GM12878 (cell line): ENCODE measurements around the gene CD151. TPM values are rescaled to one million over a fixed set of nuclear protein-coding genes. Genes with fewer than 3 reads are reported as not detected.
A peak's percentile ranks its signal among the peaks of the same experiment; 100 is the strongest.

Experiments used
- BHLHE40 ChIP-seq, 2 experiments: fragments of 450-650 bp in 1 of 2; IDR thresholded peaks; 2 replicates each; pipeline ENCODE4 v1.6.1; 2011 to 2017; ENCODE audit warnings: low read depth in 2 of 2, borderline replicate concordance in 1 of 2, improper control_type of control experiment in 1 of 2, low read length in 1 of 2, mild to moderate bottlenecking in 1 of 2
- CHD2 ChIP-seq: IDR thresholded peaks from 2 replicates; pipeline ENCODE4 v1.6.1; 2011; ENCODE audit warnings: low read depth, low read length, improper control_type of control experiment, borderline replicate concordance
- CREB1 ChIP-seq: IDR thresholded peaks from 2 replicates; pipeline ENCODE4 v1.6.1; 2012; ENCODE audit warnings: low read depth, mild to moderate bottlenecking, inconsistent platforms
- HDAC6 ChIP-seq: fragments of 200-600 bp; sonication (generic); IDR thresholded peaks from one replicate; pipeline ENCODE4 v1.8.0; 2017; ENCODE audit warnings: antibody characterized with exemption; ENCODE audit not compliant: unreplicated experiment
- IKZF2 ChIP-seq, 2 experiments: fragments of 450-650 bp; IDR thresholded peaks; 2 replicates each; pipeline ENCODE4 v1.6.1; 2017; ENCODE audit warnings: mild to moderate bottlenecking in 2 of 2, moderate library complexity in 2 of 2
- IRF3 ChIP-seq: fragments of 450-650 bp; IDR thresholded peaks from 2 replicates; pipeline ENCODE4 v1.6.1; 2014; ENCODE audit warnings: mild to moderate bottlenecking
- JUNB ChIP-seq: IDR thresholded peaks from 2 replicates; pipeline ENCODE4 v1.6.1; 2016; ENCODE audit warnings: antibody characterized with exemption, mild to moderate bottlenecking
- LARP7 ChIP-seq: fragments of 450-650 bp; IDR thresholded peaks from 2 replicates; pipeline ENCODE4 v1.6.1; 2017; ENCODE audit warnings: mild to moderate bottlenecking
- MEF2B ChIP-seq: fragments of 450-650 bp; IDR thresholded peaks from 2 replicates; pipeline ENCODE4 v1.6.1; 2018; ENCODE audit warnings: mild to moderate bottlenecking, moderate library complexity; ENCODE audit not compliant: partially characterized antibody, poor library complexity, severe bottlenecking
- MYC ChIP-seq: IDR thresholded peaks from 2 replicates; pipeline ENCODE4 v1.6.1; 2011; ENCODE audit warnings: mild to moderate bottlenecking, low read length, moderate library complexity, inconsistent platforms; ENCODE audit not compliant: insufficient read depth, insufficient replicate concordance, insufficient read length, severe bottlenecking
- NBN ChIP-seq: fragments of 450-650 bp; IDR thresholded peaks from 2 replicates; pipeline ENCODE4 v1.6.1; 2016
- NFXL1 ChIP-seq: fragments of 450-650 bp; IDR thresholded peaks from 2 replicates; pipeline ENCODE4 v1.6.1; 2017; ENCODE audit warnings: antibody characterized with exemption, mild to moderate bottlenecking, borderline replicate concordance
- POLR2A ChIP-seq: IDR thresholded peaks from 2 replicates; pipeline ENCODE4 v1.6.1; 2011; ENCODE audit warnings: low read depth, mild to moderate bottlenecking, low read length
- RB1 ChIP-seq: fragments of 450-650 bp; formaldehyde crosslinking; IDR thresholded peaks from 2 replicates; pipeline ENCODE4 v1.6.1; 2017; ENCODE audit warnings: mild to moderate bottlenecking, borderline replicate concordance
- REST ChIP-seq: IDR thresholded peaks from 2 replicates; pipeline ENCODE4 v1.6.1; 2012; ENCODE audit warnings: mild to moderate bottlenecking, low read depth, low read length
- SP1 ChIP-seq: IDR thresholded peaks from one replicate; pipeline ENCODE4 v1.6.1; 2011; ENCODE audit warnings: low read depth, low read length
- SUZ12 ChIP-seq: fragments of 200-600 bp; sonication (generic); IDR thresholded peaks from one replicate; pipeline ENCODE4 v1.6.1; 2018; ENCODE audit warnings: antibody characterized with exemption, mild to moderate bottlenecking; ENCODE audit not compliant: unreplicated experiment
- TCF3 ChIP-seq: IDR thresholded peaks from 2 replicates; pipeline ENCODE4 v1.6.1; 2012; ENCODE audit warnings: low read depth, mild to moderate bottlenecking, low read length, borderline replicate concordance; ENCODE audit not compliant: insufficient read depth
- WRNIP1 ChIP-seq: IDR thresholded peaks from 2 replicates; pipeline ENCODE4 v1.6.1; 2011; ENCODE audit warnings: low read depth, low read length, improper control_type of control experiment, borderline replicate concordance
- ZNF207 ChIP-seq: fragments of 450-650 bp; IDR thresholded peaks from 2 replicates; pipeline ENCODE4 v1.6.1; 2014; ENCODE audit warnings: antibody characterized with exemption, mild to moderate bottlenecking, borderline replicate concordance
- ZSCAN29 ChIP-seq: fragments of 450-650 bp; IDR thresholded peaks from 2 replicates; pipeline ENCODE4 v1.6.1; 2017; ENCODE audit warnings: mild to moderate bottlenecking, moderate library complexity
- polyA plus RNA-seq, 11 experiments: library from polyadenylated mRNA; depleted of rRNA in 4 of 11; unstranded in 6 of 11; stranded (reverse) in 5 of 11; fragments of >200 nt; fragmentation: Nextera tagmentation in 4 of 11; fragmentation: Illumina TruSeq in 1 of 11; extraction: Ambion mirVana in 4 of 11; extraction: Trizol in 1 of 11; gene quantifications; 1 replicate in 1 of 11; 2 replicates in 10 of 11; pipeline versions ENCODE4 v1.2.1 to v1.2.3, GENCODE V29; 2011 to 2016; ENCODE audit warnings: inconsistent platforms in 2 of 11, missing spikeins in 2 of 11, low read depth in 1 of 11
- total RNA-seq, 4 experiments: library from RNA; depleted of rRNA in 3 of 4; stranded (reverse); fragments of >200 nt in 3 of 4; fragmentation: Illumina TruSeq in 1 of 4; extraction: Trizol in 1 of 4; gene quantifications; 2 replicates each; pipeline versions ENCODE4 v1.2.1 to v1.2.3, GENCODE V29; 2013 to 2021
- TF ChIP-seq, protein P1 (sequence below): fragments of 450-650 bp; IDR thresholded peaks from 2 replicates; pipeline ENCODE4 v1.6.1; 2017; ENCODE audit warnings: mild to moderate bottlenecking, moderate library complexity

CD151 gene
- total and polyA plus RNA-seq, 10 of the 15 experiments (the other 5 are each of a cell fraction or from before 2014, with no cell fraction given): 0.52 to 41.7 (median 14.7) TPM

- TF ChIP-seq BHLHE40 (IDR thresholded peaks at IDR 0.05; ENCODE audit: borderline replicate concordance in 1 of 2, low read depth in 2 of 2, low read length in 1 of 2): peak; percentile 54 to 88; a peak in 3 of 4 replicates
- no peak for TF ChIP-seq ZSCAN29
- 0 out of 2 replicates have a peak, but pooled peaks have one; percentile 10 for TF ChIP-seq TCF3
- TF ChIP-seq SP1: no peak
- TF ChIP-seq, protein P1, sequence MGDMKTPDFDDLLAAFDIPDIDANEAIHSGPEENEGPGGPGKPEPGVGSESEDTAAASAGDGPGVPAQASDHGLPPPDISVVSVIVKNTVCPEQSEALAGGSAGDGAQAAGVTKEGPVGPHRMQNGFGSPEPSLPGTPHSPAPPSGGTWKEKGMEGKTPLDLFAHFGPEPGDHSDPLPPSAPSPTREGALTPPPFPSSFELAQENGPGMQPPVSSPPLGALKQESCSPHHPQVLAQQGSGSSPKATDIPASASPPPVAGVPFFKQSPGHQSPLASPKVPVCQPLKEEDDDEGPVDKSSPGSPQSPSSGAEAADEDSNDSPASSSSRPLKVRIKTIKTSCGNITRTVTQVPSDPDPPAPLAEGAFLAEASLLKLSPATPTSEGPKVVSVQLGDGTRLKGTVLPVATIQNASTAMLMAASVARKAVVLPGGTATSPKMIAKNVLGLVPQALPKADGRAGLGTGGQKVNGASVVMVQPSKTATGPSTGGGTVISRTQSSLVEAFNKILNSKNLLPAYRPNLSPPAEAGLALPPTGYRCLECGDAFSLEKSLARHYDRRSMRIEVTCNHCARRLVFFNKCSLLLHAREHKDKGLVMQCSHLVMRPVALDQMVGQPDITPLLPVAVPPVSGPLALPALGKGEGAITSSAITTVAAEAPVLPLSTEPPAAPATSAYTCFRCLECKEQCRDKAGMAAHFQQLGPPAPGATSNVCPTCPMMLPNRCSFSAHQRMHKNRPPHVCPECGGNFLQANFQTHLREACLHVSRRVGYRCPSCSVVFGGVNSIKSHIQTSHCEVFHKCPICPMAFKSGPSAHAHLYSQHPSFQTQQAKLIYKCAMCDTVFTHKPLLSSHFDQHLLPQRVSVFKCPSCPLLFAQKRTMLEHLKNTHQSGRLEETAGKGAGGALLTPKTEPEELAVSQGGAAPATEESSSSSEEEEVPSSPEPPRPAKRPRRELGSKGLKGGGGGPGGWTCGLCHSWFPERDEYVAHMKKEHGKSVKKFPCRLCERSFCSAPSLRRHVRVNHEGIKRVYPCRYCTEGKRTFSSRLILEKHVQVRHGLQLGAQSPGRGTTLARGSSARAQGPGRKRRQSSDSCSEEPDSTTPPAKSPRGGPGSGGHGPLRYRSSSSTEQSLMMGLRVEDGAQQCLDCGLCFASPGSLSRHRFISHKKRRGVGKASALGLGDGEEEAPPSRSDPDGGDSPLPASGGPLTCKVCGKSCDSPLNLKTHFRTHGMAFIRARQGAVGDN: peak; percentile 55; the same call in 1 of the 2 replicates
- TF ChIP-seq LARP7: no peak; the same call in none of the 2 replicates
- no peak for TF ChIP-seq NFXL1
- TF ChIP-seq WRNIP1: no peak
- TF ChIP-seq CHD2: 0 out of 2 replicates have a peak, but pooled peaks have one; percentile 63
- TF ChIP-seq REST: no peak
- TF ChIP-seq IRF3: no peak
- no peak for TF ChIP-seq JUNB
- peak; percentile 78 for TF ChIP-seq MEF2B
- peak; percentile 74 for TF ChIP-seq POLR2A
- TF ChIP-seq CREB1: 0 out of 2 replicates have a peak, but pooled peaks have one; percentile 8
- peak; percentile 45 to 49; a peak in 3 of 4 replicates for TF ChIP-seq IKZF2 (IDR thresholded peaks at IDR 0.05)
- 0 out of 2 replicates have a peak, but pooled peaks have one; percentile 52 for TF ChIP-seq ZNF207
- TF ChIP-seq MYC: peak; percentile 52
- peak; percentile 24 for TF ChIP-seq HDAC6
- no peak for TF ChIP-seq SUZ12
- no peak for TF ChIP-seq RB1
- 0 out of 2 replicates have a peak, but pooled peaks have one; percentile 37 for TF ChIP-seq NBN
Observed at GRCh38 chr11:827146-827896, 5.4 kb upstream of the CD151 start (continued).
